ENCODE data around the gene PCDHGA1. TPM values are rescaled to one million over a fixed set of nuclear protein-coding genes. Genes with fewer than 3 reads are reported as not detected.
A peak's percentile ranks its signal among the peaks of the same experiment; 100 is the strongest.
"Not testable (repeated sequence)": the region's sequence is repeated elsewhere in the genome, so short reads cannot be mapped to it uniquely, and the experiment has no call there.

PCDHGA1 gene
- total and polyA plus RNA-seq, 9 of the 15 experiments (the other 6 are each of a cell fraction or from before 2014, with no cell fraction given) = 0.05 to 0.26 (median 0.18) TPM; not detected in 2

DNA sequence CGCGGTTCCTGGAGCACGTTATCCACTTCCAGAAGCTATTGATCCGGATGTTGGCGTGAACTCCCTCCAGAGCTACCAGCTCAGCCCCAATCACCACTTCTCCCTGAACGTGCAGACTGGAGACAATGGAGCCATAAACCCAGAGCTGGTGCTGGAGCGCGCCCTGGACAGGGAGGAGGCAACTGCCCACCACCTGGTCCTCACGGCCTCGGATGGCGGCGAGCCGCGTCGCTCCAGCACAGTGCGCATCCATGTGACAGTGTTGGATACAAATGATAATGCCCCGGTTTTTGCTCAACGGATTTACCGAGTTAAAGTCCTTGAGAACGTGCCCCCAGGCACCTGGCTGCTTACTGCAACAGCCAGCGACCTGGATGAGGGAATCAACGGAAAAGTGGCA is 73.1 kb downstream of the PCDHGA1 start (continued):
- TF ChIP-seq, protein P1, sequence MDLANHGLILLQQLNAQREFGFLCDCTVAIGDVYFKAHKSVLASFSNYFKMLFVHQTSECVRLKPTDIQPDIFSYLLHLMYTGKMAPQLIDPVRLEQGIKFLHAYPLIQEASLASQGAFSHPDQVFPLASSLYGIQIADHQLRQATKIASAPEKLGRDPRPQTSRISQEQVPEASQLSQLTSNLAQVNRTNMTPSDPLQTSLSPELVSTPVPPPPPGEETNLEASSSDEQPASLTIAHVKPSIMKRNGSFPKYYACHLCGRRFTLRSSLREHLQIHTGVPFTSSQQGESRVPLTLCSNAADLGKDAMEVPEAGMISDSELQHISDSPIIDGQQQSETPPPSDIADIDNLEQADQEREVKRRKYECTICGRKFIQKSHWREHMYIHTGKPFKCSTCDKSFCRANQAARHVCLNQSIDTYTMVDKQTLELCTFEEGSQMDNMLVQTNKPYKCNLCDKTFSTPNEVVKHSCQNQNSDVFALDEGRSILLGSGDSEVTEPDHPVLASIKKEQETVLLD (IDR thresholded peaks at IDR 0.05) = no peak
- TF ChIP-seq HDGF (IDR thresholded peaks at IDR 0.05) (no peak), NONO (IDR thresholded peaks at IDR 0.05; ENCODE audit: low read depth in 2 of 2, low read length in 1 of 2) (no peak)

DNA sequence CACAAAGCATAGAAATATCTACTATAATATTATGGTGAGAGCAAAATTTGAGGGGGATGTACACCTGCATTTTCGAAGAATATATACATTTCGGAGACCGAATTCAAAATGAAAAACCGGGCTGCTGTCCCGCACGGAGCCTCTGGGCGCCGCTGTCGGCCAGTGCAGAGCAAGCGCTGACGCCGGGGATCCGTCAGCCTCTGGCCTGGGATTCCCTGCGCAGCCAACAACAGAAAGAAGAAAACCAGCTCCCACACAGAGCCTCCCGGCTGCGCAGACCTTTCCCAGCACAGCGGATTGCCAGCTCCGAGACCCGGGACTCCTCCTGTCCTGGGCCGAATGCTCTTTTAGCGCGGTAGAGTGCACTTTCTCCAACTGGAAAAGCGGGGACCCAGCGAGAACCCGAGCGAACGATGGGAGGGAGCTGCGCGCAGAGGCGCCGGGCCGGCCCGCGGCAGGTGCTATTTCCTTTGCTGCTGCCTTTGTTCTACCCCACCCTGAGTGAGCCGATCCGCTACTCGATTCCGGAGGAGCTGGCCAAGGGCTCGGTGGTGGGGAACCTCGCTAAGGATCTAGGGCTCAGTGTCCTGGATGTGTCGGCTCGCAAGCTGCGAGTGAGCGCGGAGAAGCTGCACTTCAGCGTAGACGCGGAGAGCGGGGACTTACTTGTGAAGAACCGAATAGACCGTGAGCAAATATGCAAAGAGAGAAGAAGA is 77.6 kb downstream of the PCDHGA1 start, which contains the start of gene PCDHGB6:
Gene PCDHGB6 (plus strand): TSS at position 232 of the 716 bp plus-strand sequence. CDS start 182 bp downstream, at position 414.
- H4K20me1 ChIP-seq (replicated peaks; ENCODE audit: control insufficient read depth, insufficient read depth, low read length); H3K9me3 ChIP-seq (replicated peaks; ENCODE audit: control insufficient read depth, insufficient read depth, low read depth, low read length); H2AFZ ChIP-seq (ENCODE audit: low read depth, low read length); BruUV-seq (replicated peaks); H3K9me1 ChIP-seq (ENCODE audit: control insufficient read depth, insufficient read depth, low read length); intact Hi-C loops (cut with micrococcal nuclease); H3K4me3 ChIP-seq; H3K79me2 ChIP-seq (ENCODE audit: control insufficient read depth, insufficient read depth, low read length); H3K4me2 ChIP-seq (ENCODE audit: insufficient read depth, low read length); FAIRE-seq; H3K9ac ChIP-seq (ENCODE audit: insufficient read depth in 1 of 2, low read depth in 2 of 2, low read length in 2 of 2); in situ Hi-C loops (cut with MboI); H3K27ac ChIP-seq (ENCODE audit: extremely low read depth, low read depth, low read length); H3K36me3 ChIP-seq (ENCODE audit: control insufficient read depth, insufficient read depth, low read length): not testable (repeated sequence)
- ChIA-PET CTCF (ENCODE audit: low intra/inter-chr PET ratio) (interaction anchor here (0.7 to 1.0 kb wide), 3 partner anchors 81 to 156 kb away, joined by 3 to 4 read pairs (median 3); partner anchors contain the start of gene PCDHGC5), POLR2A (interaction anchor here (0.5 kb wide), 1 partner anchor 232 kb away, joined by 3 read pairs; no protein-coding TSS in a partner anchor)
- TF ChIP-seq, protein P2, sequence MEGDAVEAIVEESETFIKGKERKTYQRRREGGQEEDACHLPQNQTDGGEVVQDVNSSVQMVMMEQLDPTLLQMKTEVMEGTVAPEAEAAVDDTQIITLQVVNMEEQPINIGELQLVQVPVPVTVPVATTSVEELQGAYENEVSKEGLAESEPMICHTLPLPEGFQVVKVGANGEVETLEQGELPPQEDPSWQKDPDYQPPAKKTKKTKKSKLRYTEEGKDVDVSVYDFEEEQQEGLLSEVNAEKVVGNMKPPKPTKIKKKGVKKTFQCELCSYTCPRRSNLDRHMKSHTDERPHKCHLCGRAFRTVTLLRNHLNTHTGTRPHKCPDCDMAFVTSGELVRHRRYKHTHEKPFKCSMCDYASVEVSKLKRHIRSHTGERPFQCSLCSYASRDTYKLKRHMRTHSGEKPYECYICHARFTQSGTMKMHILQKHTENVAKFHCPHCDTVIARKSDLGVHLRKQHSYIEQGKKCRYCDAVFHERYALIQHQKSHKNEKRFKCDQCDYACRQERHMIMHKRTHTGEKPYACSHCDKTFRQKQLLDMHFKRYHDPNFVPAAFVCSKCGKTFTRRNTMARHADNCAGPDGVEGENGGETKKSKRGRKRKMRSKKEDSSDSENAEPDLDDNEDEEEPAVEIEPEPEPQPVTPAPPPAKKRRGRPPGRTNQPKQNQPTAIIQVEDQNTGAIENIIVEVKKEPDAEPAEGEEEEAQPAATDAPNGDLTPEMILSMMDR (IDR thresholded peaks at IDR 0.05 in 2 of 3, conservative IDR thresholded peaks at IDR 0.05 in 1 of 3; ENCODE audit: insufficient read depth in 2 of 3, low read depth in 1 of 3, low read length in 3 of 3) = peak; percentile 54 to 71 (median 58)
- TF ChIP-seq NRF1 (conservative IDR thresholded peaks at IDR 0.05 in 1 of 2, IDR thresholded peaks at IDR 0.05 in 1 of 2) (peak; percentile 40 to 49; a peak in 2 of 4 replicates), RAD21 (CRISPR knock-in tag; conservative IDR thresholded peaks at IDR 0.05 in 1 of 2, IDR thresholded peaks at IDR 0.05 in 1 of 2) (peak in 1 of 2 experiments; percentile 46; a peak in 2 of 4 replicates)
- DNase-seq (ENCODE audit: extremely low read depth in 1 of 4, low spot score in 3 of 4) (peak; percentile 25 to 41 (median 34)), ATAC-seq (peak; percentile 88)
- H3K4me1 ChIP-seq (replicated peaks in 1 of 2; ENCODE audit: control insufficient read depth in 2 of 2, insufficient read depth in 2 of 2, low read length in 2 of 2) = peaks cover 0 to 12% of the 10 kb centered on the region in 2 experiments; a peak in 3 of 5 replicates
- 36% methylated on average over 41 of the region's 51 CpGs for WGBS (ENCODE audit: insufficient coverage, low coverage, missing lambda C conversion rate)
- peaks cover 3 to 29% of the 10 kb centered on the region in 2 experiments; a peak in 3 of 5 replicates for H3K27me3 ChIP-seq (ENCODE audit: control insufficient read depth in 2 of 2, insufficient read depth in 2 of 2, low read length in 2 of 2)

Measured in K562 (cell line).